Measurements from ENCODE around the gene CHRM1.

DNA sequence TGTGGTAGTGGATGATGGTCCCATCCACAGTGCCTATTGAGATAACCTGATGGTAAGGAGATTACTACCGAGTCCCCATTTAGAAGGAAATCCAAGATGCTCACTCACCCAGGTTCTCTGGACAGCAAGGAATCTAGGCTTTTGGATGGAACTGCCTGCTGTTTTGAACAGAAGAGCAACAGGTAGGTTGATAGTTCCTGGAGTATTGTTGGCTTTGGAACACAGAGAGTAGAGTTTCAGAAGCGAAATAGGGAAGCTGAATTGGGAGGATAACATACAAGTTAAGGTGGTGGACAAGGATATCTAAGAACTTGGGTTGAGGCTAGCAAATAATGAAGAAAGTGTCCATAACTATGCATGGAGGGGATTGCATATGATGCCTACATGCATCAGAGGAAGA, 36.0 kb upstream of the CHRM1 start:
- TF ChIP-seq, protein P1, sequence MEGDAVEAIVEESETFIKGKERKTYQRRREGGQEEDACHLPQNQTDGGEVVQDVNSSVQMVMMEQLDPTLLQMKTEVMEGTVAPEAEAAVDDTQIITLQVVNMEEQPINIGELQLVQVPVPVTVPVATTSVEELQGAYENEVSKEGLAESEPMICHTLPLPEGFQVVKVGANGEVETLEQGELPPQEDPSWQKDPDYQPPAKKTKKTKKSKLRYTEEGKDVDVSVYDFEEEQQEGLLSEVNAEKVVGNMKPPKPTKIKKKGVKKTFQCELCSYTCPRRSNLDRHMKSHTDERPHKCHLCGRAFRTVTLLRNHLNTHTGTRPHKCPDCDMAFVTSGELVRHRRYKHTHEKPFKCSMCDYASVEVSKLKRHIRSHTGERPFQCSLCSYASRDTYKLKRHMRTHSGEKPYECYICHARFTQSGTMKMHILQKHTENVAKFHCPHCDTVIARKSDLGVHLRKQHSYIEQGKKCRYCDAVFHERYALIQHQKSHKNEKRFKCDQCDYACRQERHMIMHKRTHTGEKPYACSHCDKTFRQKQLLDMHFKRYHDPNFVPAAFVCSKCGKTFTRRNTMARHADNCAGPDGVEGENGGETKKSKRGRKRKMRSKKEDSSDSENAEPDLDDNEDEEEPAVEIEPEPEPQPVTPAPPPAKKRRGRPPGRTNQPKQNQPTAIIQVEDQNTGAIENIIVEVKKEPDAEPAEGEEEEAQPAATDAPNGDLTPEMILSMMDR (conservative IDR thresholded peaks at IDR 0.05 in 1 of 2, IDR thresholded peaks at IDR 0.05 in 1 of 2; ENCODE audit: extremely low read depth in 1 of 2, insufficient read depth in 1 of 2, low read depth in 1 of 2, low read length in 2 of 2) = no peak
- TF ChIP-seq EZH2 (IDR thresholded peaks at IDR 0.05; ENCODE audit: borderline replicate concordance, low read length) = no peak
